NCI-H128 (cell line): ENCODE results near the gene LYST.
"Not testable (repeated sequence)": the region's sequence is repeated elsewhere in the genome, so short reads cannot be mapped to it uniquely, and the experiment has no call there.

ENCODE experiments used
- DNase-seq: peaks from one replicate; lab custom pipeline; 2025; ENCODE audit not compliant: unreplicated experiment; lab: John Stamatoyannopoulos, UW

The LYST gene

GRCh38 chr1:235821361-235821981 is 45.2 kb downstream of the LYST start:
- no peak for DNase-seq

- no peak for DNase-seq
Observed at GRCh38 chr1:235820061-235820460, 46.6 kb downstream of the LYST start.

- DNase-seq = no peak
Observed at GRCh38 chr1:235818632-235819136, 48.0 kb downstream of the LYST start.

GRCh38 chr1:235817101-235817728 is 49.5 kb downstream of the LYST start:
- no peak for DNase-seq

- no peak for DNase-seq
Observed at GRCh38 chr1:235809688-235810397, 56.9 kb downstream of the LYST start.

- no peak for DNase-seq
Observed at GRCh38 chr1:235808223-235808622, 58.5 kb downstream of the LYST start.

- no peak for DNase-seq
Observed at GRCh38 chr1:235806123-235806522, 60.6 kb downstream of the LYST start.

- DNase-seq = no peak
Observed at GRCh38 chr1:235802573-235803346, 63.9 kb downstream of the LYST start.

- DNase-seq = no peak
Observed at GRCh38 chr1:235799264-235799663, 67.4 kb downstream of the LYST start.

GRCh38 chr1:235791532-235792060 is 75.1 kb downstream of the LYST start:
- DNase-seq = no peak

GRCh38 chr1:235790123-235790522 is 76.6 kb downstream of the LYST start:
- no peak for DNase-seq

- not testable (repeated sequence) for DNase-seq
Observed at GRCh38 chr1:235786227-235786898, 80.3 kb downstream of the LYST start.

- DNase-seq = no peak
Observed at GRCh38 chr1:235784950-235785349, 81.8 kb downstream of the LYST start.

GRCh38 chr1:235783148-235783776 is 83.4 kb downstream of the LYST start:
- no peak for DNase-seq

GRCh38 chr1:235782601-235783000 is 84.1 kb downstream of the LYST start:
- DNase-seq = no peak

- DNase-seq = no peak
Observed at GRCh38 chr1:235781807-235782206, 84.9 kb downstream of the LYST start.

GRCh38 chr1:235779770-235780169 is 86.9 kb downstream of the LYST start:
- no peak for DNase-seq

- no peak for DNase-seq
Observed at GRCh38 chr1:235776396-235776795, 90.3 kb downstream of the LYST start.

GRCh38 chr1:235775246-235775860 is 91.4 kb downstream of the LYST start:
- DNase-seq = no peak

- no peak for DNase-seq
Observed at GRCh38 chr1:235767795-235768194, 98.9 kb downstream of the LYST start.
